ENCODE data around the gene ADAMTS17. TPM values are rescaled to one million over a fixed set of nuclear protein-coding genes. Genes with fewer than 3 reads are reported as not detected.

ADAMTS17 gene
- total RNA-seq, 1 donor from 2014 or later: 6.2 TPM

- no peak for ATAC-seq
Observed at GRCh38 chr15:100104245-100104644, 237.5 kb downstream of the ADAMTS17 start.

GRCh38 chr15:100103828-100104227 lies 237.9 kb downstream of the ADAMTS17 start:
- Histone ChIP-seq H3K27ac (no peak overlapping the region), H3K9me3 (no peaks in the 10 kb centered on the region), H3K4me3 (no peak overlapping the region), H3K4me1 (no peaks in the 10 kb centered on the region), H3K36me3 (no peaks in the 10 kb centered on the region), H3K27me3 (no peaks in the 10 kb centered on the region)
- intact Hi-C loops (cut with DNase I): no loop called here
- no peak for TF ChIP-seq CTCF (IDR thresholded peaks at IDR 0.05)
- DNase-seq (peak; percentile 7), ATAC-seq (no peak)

More at GRCh38 chr15:100104245-100104644, 237.5 kb downstream of the ADAMTS17 start:
- H3K27ac ChIP-seq: no peak overlapping the region
- DNase-seq: no peak
- intact Hi-C loops (cut with DNase I): no loop called here
- no peaks in the 10 kb centered on the region for H3K9me3 ChIP-seq
- no peak for TF ChIP-seq CTCF (IDR thresholded peaks at IDR 0.05)
- H3K4me1 ChIP-seq: no peaks in the 10 kb centered on the region
- no peaks in the 10 kb centered on the region for H3K36me3 ChIP-seq
- H3K4me3 ChIP-seq: no peak overlapping the region
- H3K27me3 ChIP-seq: no peaks in the 10 kb centered on the region

- no peaks in the 10 kb centered on the region for H3K27me3 ChIP-seq
- TF ChIP-seq CTCF (IDR thresholded peaks at IDR 0.05): no peak
- H3K36me3 ChIP-seq: no peaks in the 10 kb centered on the region
- no peak overlapping the region for H3K27ac ChIP-seq
- no peak overlapping the region for H3K4me3 ChIP-seq
- intact Hi-C loops (cut with DNase I): no loop called here
- no peak for DNase-seq
- no peaks in the 10 kb centered on the region for H3K4me1 ChIP-seq
- no peak for ATAC-seq
- no peaks in the 10 kb centered on the region for H3K9me3 ChIP-seq
Observed at GRCh38 chr15:100101426-100102089, 240.2 kb downstream of the ADAMTS17 start.

GRCh38 chr15:100100926-100101325 lies 240.8 kb downstream of the ADAMTS17 start:
- Histone ChIP-seq H3K27me3 (no peaks in the 10 kb centered on the region), H3K9me3 (no peaks in the 10 kb centered on the region), H3K4me3 (no peak overlapping the region), H3K36me3 (no peaks in the 10 kb centered on the region), H3K27ac (no peak overlapping the region), H3K4me1 (no peaks in the 10 kb centered on the region)
- DNase-seq (no peak), ATAC-seq (no peak)
- intact Hi-C loops (cut with DNase I): no loop called here
- no peak for TF ChIP-seq CTCF (IDR thresholded peaks at IDR 0.05)

GRCh38 chr15:100099976-100100375 lies 241.8 kb downstream of the ADAMTS17 start:
- Histone ChIP-seq H3K36me3 (no peaks in the 10 kb centered on the region), H3K4me3 (no peak overlapping the region), H3K4me1 (no peaks in the 10 kb centered on the region), H3K27me3 (no peaks in the 10 kb centered on the region), H3K9me3 (no peaks in the 10 kb centered on the region), H3K27ac (no peak overlapping the region)
- DNase-seq: no peak
- ATAC-seq: no peak
- intact Hi-C loops (cut with DNase I): no loop called here
- no peak for TF ChIP-seq CTCF (IDR thresholded peaks at IDR 0.05)

GRCh38 chr15:100098705-100099104 lies 243.1 kb downstream of the ADAMTS17 start:
- Histone ChIP-seq H3K9me3 (no peaks in the 10 kb centered on the region), H3K4me1 (no peaks in the 10 kb centered on the region), H3K36me3 (no peaks in the 10 kb centered on the region), H3K4me3 (no peak overlapping the region), H3K27me3 (no peaks in the 10 kb centered on the region), H3K27ac (no peak overlapping the region)
- intact Hi-C loops (cut with DNase I): no loop called here
- no peak for TF ChIP-seq CTCF (IDR thresholded peaks at IDR 0.05)
- DNase-seq (no peak), ATAC-seq (no peak)
